NCI-H146 treated with DMSO at 0.1 percent for 48 hours (cell line): ENCODE measurements around the gene RAP1GAP.
A peak's percentile ranks its signal among the peaks of the same experiment; 100 is the strongest.
"Not testable (repeated sequence)": the region's sequence is repeated elsewhere in the genome, so short reads cannot be mapped to it uniquely, and the experiment has no call there.

ENCODE experiments used
- DNase-seq: peaks from one replicate; lab custom pipeline; 2025; ENCODE audit not compliant: unreplicated experiment; lab: John Stamatoyannopoulos, UW

The RAP1GAP gene

DNA sequence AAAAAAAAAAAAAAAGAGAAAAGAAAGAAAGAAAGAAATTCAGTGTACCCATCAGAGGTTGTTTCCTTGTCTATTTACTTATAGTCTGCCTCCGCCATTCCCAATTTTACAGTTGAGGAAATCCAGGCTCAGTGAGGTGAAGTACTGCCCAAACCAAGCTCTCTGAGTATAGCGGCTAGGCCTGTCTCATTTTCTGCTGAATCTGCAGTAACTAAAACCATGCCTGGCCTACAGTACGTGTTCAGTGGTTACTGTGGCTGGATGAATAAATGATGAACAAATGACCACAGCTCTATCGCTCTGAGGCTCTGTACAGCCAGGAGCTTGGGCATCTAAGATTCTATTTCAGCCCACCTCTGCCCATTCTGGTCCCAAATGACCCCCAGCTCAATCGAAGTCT lies 24.3 kb downstream of the RAP1GAP start:
- no peak for DNase-seq

DNA sequence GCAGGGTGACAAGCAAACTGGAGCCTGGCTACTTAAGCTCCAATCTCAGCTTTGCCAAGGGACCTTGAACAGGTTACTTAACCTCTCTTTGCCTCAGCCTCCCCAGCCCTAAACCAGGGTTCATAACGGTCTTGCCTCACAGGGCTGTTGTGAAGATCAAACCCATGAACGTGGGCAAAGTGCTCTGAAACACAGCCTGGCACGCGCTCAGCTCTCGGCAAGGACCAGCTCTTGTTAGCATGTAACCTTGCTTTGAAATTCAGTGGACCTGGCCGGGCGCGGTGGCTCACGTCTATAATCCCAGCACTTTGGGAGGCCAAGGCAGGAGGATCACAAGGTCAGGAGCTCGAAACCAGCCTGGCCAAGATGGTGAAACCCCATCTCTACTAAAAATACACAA lies 24.8 kb downstream of the RAP1GAP start:
- DNase-seq, result no peak

DNA sequence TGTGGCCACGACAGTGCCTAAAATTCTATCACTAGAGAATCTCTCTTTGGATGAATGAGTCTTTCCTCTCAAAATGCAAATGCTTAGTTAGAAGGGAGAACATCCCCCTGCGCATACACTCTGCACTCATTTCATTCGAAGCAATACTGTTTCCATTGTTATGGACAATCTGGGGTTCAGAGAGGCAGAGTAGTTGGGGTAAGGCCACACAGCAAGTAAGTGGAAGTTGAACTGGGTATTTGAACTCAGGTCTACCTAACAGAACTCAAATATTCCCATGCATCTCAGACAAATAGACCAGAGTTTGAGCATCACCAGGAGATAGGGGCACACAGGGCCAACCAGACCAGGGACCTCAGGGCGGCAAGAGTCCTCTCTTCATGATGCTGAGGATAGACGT lies 25.5 kb downstream of the RAP1GAP start:
- DNase-seq, result no peak

DNA sequence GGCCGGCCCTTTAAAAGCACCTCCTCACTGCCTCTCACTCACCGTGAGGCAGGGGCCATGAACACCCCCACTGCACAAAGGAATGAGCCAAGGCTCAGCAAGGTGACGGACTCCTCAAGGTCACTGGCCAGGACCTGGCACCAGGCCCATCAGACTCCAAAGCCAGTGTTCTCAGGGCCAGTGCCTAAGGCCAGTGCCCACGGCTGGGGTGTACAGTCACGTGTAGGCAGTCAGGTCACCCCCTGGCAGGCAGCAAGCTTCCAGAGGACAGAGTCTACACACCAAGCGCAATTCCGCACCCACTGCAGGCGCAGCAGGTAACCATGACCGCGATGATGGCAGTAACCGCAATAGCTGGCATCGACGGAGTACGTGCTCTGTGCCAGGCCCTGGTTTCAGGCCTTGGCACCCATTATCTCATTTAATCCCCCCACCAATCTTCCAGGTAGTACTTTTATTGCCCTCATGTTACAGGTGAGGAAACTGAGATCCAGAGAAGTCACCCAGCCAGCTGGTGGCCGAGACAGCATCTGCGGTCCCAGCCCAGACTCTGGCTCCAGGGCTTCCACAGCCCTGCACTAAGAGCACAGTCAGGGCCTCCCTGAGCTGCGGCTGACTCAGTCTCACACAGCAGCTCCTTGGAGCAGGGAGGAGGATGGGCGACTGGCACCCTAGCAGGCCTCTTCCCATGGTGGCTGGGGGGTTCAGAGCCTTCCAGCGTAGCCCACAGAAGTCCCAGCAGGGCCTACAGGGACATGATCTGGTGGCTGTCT lies 27.0 kb downstream of the RAP1GAP start:
- DNase-seq, result no peak

DNA sequence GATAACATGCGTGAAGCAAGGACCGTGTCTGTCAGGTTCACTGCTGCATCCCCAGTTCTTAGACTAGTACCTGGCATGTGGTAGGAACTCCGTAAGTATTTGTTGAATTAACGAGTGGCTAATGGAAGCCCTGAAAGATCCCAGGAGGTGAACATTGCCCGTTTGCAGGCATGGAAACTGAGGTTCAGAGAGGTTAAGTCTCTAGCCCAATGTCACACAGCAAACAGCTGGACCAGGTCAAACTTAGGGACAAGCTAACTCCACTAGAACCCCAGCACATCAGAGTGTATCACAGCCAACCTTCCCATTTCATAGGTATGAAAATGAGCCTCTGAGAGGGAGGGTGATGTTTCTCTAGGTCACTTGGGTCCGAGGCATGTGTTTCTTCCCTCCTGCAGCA lies 27.6 kb downstream of the RAP1GAP start:
- DNase-seq, result no peak

DNA sequence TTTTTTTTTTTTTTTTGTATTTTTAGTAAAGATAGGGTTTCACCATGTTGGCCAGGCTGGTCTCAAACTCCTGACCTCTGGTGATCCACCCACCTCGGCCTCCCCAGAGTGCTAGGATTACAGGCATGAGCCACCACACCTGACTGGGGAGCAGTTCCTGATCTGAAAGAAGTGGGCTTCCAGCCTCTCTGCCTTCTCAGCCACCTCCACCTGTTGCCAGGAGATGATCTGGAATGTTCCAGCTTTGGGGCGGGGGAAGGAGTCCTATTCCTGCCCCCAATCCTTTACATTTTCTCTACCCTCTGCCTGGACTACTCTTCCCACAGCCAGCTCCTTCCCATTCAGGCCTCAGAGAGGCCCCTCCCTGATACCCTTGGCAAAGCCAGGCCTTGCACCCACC lies 28.1 kb downstream of the RAP1GAP start:
- no peak for DNase-seq

DNA sequence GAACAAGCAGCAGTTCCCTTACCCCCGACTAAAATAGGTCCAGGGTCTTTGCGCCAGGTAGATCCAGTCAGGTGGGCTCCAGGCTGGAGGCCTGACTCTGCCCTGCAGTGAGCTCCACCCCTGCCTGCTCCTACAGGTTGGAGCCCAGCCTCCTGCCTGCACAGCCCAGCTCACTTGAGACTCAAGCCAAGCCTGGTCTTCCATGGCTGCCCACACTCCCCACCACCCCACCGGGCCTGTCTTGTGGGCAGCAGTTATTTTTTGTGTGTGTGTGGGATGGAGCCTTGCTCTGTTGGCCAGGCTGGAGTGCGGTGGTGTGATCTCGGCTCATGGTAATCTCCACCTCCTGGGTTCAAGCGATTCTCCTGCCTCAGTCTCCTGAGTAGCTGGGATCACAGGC lies 28.5 kb downstream of the RAP1GAP start:
- DNase-seq, result no peak

DNA sequence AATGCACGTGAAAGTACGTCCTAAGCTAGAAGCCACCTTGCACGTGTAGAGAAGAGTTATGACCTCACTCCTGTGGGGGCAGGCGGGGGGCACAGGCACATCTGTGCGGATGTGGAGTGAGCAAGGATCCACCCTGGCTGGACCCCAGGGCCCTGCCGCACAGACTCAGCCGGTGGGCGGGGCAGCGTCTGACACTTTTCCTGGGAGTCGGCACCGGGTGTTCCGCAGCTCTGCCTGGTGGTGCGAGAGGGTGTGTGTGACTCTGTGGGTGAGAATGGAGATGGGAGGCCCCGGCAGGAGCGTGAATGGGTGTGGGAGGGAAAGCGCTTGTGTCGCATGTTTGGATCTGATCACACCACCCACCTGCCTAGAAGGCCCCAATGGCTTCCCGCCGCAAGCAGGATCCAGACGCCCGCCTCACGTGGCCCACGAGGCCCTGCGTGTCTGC lies 29.5 kb downstream of the RAP1GAP start:
- DNase-seq, result no peak

DNA sequence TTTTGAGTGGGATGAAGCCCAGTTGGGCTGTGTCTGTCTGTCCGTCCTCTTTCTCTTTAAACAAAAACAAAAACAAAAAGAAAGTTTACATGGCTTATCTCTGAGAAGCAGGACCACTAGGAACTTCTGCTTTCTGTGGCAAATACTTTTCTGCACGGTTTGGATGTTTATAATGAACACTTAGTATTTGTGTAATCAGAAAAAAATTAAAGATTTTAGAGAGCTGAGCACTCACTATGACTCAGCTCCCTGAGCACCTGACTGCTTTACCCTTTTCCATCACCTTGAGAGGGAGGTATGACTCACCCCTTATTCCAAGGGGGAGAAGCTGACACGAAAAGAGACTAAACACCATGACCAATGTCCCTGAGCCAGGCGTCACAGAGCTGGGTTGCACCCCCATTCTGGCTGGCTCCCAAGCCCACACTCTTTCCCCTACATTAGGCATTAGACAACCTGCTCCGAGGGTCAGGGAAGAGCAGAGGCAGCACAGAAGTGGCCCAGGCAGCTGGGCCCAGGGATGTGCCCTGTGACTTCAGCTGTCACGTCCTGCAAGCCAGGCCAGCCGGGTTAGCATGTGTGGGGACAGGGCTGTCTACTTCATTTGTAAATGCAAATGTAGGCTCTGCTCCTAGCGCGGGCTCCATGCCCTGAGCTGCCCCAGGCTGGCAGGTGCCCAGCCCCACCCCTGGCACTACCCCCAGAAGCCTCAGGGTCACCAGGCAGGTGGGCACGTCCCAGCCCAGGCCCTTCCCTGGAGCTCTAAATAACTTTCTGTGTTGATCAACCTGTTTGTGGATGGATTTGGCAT lies 30.4 kb downstream of the RAP1GAP start:
- DNase-seq, result no peak

DNA sequence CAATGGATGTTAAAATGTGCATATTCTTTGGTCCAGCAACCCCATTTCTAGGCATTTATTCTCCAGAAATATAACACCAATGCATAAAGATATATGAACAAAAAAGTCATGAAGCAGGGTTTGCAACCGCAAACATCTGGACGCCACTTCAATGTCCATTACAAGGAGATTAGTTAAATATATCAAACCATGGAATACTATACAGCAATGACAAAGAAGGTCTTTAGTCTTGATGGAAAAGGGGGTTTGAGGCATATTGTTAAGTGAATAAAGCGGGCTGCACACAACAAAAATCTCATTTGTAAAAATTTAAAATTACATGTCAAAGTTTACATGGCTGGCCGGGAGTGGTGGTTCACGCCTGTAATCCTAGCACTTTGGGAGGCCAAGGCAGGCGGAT lies 31.6 kb downstream of the RAP1GAP start:
- DNase-seq, result no peak

DNA sequence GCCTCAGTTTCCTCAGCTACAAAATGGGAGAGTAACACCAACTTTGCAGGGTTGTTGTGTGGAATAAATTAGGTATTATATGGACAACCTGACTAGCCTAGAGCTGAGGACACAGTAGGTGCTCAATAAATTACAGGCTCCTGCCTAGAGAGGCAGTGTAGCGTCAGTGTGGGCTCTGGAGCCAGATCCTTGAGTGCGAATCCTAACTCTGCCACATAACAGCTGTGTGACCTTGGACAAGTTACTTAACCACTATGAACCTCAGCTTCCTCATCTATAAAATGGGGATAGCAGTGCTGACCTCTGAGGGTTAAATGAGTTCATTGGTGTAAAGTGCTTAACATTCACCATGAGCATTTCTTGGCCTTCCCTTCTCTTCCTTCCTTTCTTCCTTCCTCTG lies 33.1 kb downstream of the RAP1GAP start:
- no peak for DNase-seq

DNA sequence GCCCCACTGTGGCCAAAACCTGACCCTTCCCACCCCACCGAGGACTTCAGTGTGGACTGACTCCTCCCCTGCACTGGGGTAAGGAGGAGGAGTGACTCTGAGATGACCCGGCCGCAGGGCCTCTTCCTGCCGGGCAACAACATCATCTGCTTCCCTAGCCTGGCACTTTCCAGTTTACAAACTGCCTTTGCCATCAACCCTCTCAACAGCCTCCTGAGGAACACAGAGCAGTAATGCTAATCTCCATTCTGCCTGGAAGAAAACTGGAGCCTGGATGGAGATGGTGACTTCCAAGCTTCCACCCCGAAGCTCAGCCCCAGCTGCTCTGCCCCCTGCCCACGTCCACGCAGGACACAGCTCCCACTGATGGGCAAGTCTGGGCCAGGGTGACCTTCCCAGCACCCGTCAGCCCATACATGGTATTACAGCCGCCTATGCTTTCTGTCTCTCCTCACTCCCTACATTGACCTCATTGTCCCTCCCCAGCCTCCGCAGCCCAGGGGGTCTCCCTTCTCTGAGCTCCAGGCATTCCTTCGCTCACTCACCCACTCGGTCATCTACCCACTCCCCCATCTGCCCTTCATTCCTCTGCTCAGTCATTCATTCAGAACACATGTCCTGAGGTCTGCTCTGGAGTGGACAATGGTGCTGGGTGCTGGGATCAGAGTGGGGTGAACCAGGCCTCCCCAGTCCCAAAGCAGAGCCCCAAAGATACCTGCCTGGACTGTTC lies 34.2 kb downstream of the RAP1GAP start:
- no peak for DNase-seq

DNA sequence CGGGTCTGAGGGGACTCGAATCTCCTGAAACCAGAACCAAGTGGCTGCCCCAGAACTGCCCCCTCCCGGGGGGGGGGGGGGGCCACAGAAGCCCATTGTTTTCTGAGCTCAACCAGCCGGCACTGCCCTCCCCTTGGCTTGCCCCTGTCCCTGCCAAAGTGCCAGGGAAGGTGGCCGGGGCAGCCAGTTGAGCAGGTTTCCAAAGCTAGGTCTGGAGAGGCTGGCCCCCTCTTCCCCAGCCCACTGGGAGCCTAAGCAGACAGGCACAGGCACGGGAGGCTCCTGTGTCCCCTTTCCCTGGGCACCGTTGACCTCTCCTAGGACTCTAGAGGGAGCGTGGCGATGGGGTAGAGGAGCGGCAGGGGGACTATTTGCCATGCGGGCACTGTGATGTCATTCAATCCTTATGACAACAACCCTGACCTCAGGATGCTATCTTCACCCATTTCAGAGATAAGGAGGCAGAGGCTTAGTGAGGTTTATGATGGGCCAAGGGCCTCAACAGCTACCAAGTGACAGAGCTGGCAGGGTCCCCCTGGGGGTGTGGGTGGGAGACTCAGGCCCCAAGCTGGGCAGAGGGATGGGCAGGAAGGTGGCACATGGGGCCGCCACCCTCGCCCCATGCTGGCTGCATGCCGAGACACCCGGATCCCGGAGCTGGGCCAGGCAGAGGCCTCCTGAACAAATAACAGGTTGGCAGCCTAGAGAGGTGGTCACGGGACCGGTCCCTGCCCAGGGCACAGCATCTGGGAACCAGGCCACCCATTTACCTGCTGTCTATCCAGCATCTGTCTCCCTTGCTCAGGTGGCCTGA lies 35.0 kb downstream of the RAP1GAP start:
- no peak for DNase-seq

DNA sequence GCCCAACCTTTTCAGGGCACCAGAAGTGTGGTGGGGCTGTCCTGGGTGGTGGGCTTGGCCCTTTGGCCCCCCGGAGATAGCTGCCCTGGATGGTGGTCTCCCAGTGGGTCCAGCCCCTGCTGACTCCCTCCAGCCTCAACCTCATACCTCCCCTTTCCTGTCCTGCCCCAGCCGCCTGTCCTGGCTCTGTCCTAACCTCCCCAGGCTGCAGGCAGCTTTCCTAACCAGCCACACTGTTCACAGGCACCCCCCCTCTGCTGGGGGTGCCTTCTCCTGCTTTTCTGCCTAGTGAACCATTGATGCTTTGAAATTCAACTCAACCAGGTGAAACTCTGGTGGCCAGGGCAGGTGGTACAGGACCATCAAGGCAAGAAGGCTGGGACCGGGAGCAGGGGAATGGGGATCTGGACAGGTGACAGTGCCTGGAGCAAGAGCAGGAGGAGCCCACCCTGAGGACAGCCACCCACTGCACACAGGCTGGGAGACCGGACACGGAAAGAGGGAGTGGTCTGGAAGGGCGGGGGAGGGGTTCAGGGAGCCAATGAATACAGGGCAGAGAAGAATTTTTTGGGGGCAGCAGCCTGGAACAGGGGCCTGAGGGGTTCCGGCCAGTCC lies 35.9 kb downstream of the RAP1GAP start:
- no peak for DNase-seq

DNA sequence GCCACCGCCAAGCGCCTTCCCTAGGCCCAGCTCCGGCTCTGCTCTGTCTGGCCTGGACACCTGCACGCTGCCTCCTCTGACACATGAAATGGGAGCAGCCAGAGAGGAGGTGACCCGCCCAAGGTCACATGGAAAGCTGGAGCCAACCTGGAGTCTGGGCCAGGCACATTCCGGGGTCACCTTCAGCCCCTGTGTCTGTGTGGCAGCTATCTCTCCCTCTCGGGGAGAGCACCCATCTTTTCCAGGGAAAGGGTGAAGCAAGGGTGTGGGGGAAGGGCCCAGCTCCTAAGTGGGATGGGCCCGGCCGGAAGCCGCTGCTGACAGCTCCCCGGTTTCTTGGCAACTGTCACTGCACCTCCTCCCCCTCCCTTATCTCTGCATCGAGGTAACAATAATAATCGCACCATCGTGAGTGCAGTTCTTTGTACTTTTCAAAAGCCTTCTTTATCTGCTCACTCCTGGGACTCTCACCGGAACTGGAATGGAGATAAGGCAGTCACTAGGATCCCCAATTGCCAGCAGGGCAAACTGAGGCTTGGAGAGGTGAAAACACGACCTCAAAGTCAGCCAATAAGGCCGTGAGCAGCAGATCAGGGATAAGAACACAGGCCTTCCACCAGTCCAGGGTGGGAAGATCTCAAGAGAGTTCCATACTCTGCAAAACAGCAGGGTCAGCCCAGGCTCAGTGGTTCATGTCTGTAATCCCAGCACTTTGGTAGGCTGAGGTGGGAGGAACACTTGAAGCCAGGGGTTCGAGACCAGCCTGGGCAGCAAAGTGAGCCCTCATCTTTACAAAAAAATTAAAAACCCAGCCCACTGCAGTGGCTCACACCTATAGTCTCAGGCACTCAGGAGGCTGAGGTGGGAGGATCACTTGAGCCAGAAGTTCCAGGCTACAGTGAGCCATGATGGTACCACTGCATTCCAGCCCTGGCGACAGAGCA lies 36.9 kb downstream of the RAP1GAP start:
- DNase-seq, result peak; percentile 25

DNA sequence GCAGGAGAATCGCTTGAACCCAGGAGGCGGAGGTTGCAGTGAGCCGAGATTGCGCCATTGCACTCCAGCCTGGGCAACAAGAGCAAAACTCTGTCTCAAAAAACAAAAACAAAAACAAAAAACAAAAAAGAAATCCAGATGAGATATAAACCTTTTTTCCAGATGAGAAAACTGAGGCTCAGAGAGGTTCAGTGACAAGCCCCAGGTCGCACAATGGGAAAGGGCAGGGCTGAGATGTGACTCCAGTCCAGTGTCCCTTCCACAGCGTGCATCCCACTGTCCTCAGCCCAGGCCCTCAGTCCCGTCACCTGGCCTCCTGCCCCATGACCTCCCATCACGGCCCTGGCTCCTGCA lies 37.6 kb downstream of the RAP1GAP start:
- not testable (repeated sequence) for DNase-seq

DNA sequence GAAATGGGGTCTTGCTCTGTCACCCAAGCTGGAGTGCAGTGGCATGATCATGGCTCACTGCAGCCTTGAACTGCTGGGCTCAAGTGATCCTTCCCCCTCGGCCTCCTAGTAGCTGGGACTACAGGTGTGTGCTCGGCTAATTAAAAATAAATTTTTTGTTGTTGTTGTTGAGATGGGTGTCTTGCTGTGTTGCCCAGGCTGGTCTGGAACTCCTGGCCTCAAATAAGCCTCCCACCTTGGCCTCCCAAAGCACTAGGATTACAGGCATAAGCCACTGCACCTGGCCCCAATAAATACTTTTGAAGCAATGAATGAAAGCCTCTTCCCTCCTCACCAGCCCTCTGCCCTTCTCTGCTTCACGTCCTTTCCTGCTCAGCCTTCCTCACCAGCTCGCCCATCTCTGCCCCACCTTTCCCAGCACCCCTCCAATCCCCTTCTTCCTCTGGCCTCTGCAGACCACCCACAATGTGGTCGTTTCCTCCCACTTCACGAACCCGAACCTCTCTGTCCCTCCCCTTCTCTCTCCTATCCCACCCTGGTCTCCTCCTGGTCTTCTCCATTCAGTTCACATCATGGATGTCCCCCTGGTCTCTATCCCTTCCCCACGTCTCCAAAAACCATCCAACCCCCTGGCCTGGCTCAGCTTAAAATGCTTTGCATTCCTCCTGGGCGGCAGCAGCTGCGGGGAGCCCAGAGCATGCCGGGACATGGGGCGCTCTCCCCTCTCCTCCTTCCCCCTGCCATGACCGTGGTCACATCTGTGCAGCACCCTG lies 38.4 kb downstream of the RAP1GAP start:
- no peak for DNase-seq

DNA sequence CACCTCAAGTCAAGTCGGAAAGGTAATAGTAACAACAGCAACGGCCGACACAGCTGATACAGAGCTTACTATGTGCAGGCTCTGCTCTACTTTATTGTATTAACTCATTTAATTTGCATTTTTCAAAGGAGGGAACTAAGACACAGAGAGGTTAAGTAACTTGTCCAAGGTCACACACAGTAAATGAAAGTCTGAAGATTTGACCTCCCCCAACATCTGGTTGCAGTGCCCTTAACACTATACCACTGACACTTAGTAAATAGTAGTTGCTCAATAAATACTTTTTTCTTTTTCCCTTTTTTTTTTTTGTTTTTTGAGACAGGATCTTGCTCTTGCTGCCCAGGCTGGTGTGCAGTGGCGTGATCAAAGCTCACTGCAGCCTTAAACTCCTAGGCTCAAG lies 39.2 kb downstream of the RAP1GAP start:
- DNase-seq, result no peak
